ENCODE results near the gene ATP7B.
A peak's percentile ranks its signal among the peaks of the same experiment; 100 is the strongest.
"Not testable (repeated sequence)": the region's sequence is repeated elsewhere in the genome, so short reads cannot be mapped to it uniquely, and the experiment has no call there.

The ATP7B gene

DNA sequence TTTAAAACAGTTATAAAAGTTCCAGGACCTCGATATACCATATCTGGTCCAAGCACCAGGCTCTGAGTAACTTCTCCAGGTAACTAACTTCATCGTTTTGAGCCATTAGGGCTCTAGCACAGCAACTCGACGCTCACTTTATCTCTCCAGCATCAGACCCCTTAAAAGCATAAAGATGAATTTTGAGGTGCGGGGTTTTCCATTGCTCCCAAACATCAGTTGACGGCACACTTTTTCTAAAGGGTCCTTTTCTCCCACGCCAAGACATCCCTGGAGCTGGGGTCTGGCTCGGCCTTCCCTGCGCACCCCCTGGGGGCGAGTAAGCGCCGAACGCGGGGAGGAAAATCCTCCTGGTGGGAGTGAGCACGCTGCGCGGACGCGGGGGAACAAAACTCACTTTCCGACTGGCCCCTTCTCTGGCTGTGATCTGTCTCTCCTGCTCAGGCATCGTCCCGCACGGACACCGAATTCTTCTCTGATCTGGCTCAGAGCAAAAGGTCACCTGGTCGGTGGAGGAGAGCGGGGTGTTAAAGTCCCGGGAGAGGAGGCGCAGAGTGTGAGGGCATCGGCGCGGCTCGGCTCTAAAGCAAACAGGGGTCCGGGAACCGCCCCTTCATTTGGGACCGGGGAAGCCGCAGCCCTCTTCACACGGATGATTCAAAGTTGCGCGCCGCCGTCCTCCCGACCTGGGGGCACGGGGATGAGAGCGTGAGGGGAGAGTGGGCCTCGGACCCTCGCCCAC is at the start of gene ATP7B:
Gene ATP7B, minus strand, starts transcription at position 561 of the 742 bp plus-strand sequence. Its CDS starts 113 bp downstream, at position 448.
- DNase-seq (ENCODE audit: low spot score) (peak; percentile 30), FAIRE-seq (no peak)

DNA sequence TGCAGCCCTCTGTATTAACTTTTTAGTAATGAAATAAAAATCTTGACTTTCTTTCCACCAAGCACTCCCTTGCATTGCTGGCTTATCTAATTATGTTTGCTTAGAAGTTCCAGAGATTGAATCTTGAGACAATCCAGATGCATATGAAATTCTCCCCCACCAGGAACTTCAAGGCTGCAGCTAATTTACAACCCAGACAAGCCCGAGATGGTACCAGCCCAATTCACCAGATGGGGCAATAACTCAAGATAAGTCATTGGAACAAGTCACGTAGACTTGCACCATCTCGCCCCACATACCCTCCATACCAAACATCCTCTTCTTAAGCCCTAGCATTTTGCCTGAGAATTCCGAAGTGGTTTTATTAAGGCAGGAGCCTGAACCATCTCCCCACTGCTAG is 42.2 kb upstream of the ATP7B start:
- DNase-seq (ENCODE audit: low spot score) (no peak), FAIRE-seq (no peak)

DNA sequence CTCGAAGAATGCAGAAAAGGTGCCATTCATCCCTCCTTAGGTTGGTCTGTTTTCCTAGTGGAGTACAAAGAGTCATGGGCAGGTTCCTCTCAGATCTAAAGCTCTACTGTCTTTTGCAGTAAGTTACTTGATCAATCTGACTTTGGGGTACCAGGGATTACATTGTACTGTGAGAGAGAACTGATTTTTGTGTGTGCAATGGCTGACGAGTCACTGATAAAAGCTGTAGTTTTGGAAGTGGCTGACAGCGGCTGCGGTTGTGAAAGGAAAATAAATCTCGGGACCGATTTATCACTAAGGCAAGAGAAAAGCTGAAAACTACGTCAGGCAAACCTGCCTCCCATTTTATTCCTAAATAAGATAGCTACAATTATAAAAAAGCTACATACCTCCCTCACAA is 40.1 kb upstream of the ATP7B start:
- FAIRE-seq = no peak
- DNase-seq (ENCODE audit: low spot score) = no peak

DNA sequence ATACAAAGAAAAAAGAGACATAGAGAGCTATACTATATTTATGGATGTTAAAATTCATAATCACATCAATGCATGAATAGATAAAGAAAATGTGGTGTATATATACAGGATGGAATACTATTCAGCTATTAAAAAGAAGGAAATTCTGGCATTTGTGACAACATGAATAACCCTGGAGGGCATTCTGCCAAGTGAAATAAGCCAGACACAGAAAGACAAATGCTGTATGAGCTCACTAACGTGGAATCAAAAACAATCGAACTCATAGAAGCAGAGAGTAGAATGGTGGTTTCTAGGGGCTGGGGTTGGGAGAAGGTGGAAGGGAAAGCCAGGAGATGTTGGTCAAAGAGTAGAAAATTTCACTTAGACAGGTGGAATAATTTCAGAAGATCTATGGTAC is 37.3 kb upstream of the ATP7B start:
- no peak for DNase-seq (ENCODE audit: low spot score)
- no peak for FAIRE-seq

GRCh38 chr13:52047463-52047862 is 36.2 kb upstream of the ATP7B start:
- FAIRE-seq (no peak), DNase-seq (ENCODE audit: low spot score) (no peak)

GRCh38 chr13:52043675-52044074 is 32.4 kb upstream of the ATP7B start:
- FAIRE-seq = no peak
- no peak for DNase-seq (ENCODE audit: low spot score)

DNA sequence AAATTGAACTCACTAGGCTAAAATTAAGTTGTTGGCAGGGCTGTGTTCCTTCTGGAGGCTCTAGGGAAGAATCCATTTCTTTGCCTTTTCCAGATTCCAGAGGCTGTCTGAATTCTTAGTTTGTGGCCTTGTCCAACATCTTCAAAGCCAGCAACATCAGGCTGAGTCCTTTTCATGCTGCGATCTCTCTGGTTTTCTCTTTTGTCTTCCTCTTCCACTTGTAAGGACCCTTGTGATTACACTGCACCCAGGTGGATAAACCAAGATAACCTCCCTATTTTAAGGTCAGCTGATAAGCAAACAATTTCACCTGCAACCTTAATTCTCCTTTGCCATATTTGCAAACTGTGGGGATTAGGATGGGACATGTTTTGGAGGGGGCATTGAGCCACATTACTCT is 24.8 kb upstream of the ATP7B start:
- no peak for DNase-seq (ENCODE audit: low spot score)
- FAIRE-seq = no peak

DNA sequence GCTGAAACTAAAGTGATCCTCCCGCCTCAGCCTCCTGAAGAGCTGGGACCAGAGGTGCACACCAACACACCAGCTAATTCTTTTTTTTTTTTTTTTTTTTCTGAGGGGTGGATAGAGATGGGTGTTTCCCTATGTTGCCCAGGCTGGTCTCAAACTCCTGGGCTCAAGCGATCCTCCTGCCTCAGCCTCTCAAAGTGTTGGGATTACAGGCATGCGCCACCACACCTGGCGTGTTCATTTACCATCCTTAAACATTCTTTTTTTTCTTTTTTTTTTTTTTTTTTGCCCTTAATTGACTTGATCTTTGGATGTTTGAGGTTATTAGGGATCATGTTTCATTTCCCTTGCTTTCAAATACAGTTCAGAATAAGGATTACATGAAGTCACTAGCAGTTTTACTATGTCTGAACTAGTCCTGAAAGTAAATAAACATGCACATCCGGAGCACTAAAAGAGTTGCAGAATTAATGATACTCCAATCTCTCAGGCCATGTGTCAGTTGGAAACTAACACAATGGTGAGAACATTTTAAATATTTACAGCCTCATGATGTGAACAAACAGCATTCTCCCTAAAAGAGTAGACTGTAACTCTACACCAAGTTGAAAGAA is 23.5 kb upstream of the ATP7B start:
- DNase-seq (ENCODE audit: low spot score) = no peak
- FAIRE-seq = no peak

DNA sequence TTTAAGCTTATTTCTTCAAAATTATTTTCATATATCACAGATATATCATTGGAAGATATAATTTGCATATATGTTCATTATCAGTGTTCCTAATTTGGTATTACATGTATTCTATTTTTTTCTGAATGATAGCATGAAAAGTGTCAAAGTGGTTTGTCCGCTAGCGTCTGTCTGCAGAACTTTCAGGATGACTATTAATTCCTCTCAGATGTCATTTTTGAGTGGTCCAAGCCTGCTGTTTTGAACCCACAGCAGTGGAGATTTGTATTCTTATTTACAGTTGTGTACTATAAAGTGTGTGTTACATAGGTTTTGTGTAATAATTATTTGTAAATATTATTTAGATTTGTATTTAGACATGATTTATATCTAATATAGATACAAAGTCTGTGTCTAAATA is 21.8 kb upstream of the ATP7B start:
- DNase-seq (ENCODE audit: low spot score) (no peak), FAIRE-seq (no peak)

DNA sequence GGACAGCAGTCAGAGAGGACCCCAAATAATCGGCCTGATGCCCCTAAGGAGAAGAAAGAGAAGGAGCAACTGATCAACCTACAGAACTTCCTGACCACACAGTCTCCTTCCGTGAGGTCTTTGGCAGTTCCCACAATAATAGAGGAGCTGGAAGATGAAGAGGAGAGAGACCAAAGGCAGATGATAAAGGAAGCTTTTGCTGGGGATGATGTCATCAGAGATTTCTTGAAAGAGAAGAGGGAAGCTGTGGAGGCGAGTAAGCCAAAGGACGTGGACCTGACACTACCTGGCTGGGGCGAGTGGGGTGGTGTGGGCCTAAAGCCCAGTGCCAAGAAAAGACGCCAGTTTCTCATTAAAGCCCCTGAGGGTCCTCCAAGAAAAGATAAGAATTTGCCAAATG is 19.2 kb upstream of the ATP7B start:
- DNase-seq (ENCODE audit: low spot score); FAIRE-seq: not testable (repeated sequence)

DNA sequence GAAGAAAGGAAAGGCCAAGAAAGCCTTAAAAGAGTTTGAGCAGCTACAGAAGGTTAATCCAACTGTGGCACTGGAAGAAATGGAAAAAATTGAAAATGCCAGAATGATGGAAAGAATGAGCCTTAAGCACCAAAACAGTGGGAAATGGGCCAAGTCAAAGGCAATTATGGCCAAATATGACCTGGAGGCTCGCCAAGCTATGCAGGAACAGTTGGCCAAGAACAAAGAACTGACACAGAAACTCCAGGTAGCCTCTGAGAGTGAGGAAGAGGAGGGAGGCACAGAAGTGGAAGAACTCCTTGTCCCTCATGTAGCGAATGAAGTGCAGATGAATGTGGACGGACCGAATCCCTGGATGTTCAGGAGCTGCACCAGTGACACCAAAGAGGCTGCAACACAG is 18.3 kb upstream of the ATP7B start:
- FAIRE-seq (no peak), DNase-seq (ENCODE audit: low spot score) (no peak)

- FAIRE-seq (no peak), DNase-seq (ENCODE audit: low spot score) (no peak)
These were observed 16.6 kb upstream of the ATP7B start for GRCh38 chr13:52027832-52028231.

DNA sequence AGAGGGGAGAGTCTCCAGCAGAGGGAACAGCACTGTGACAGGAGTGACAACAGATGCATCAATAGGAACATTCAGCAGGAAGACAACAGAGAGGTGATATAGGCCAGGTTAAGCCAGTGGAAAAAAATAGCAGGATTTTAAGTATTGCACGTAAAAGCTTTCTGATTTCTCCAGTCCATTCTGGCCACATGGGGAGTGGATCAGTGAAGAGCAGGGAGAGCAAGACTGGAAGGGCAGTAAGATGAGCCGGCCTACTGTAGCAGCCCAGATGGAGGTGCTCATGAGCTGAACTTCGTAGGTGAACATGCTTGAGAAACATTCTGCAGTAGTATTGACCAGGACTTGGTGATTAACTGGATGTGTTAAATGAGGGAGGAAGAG is 15.0 kb upstream of the ATP7B start:
- DNase-seq (ENCODE audit: low spot score) (no peak), FAIRE-seq (no peak)

DNA sequence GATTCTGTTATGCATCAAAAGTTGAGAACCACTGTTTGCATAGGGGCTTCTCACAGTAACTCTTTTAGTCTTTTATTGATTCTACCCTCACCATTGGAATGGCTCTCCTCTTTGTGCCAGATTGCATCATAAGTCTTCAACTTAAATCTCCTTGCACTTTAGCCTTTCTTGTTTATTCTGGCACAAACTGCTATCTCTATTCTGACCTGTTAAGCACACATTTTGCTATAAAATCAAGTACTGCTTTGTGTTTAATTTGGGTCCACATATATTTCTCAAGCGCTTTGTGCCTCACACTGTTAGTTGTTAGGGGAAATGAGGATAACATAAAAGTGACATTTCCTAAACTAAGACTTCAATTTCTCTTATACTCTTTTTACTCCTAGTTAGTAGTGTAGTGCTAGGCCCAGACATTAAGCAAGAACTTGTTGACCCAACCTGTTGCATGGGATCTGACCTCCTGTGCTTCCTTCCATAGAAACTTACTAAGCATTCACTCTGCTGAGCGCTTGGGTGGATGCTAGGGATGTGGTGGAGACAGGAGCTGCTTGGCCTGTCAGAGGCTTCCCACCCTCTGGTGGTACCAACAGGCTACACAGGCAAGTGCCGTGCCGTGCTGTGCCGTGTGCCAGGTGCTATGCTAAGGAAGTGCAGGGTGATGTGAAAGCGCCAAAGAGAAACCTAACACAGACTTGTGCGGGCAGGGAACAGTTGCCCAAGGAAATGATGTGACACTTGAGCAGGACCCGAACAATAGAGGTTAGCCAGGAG is 14.4 kb upstream of the ATP7B start:
- no peak for DNase-seq (ENCODE audit: low spot score)
- no peak for FAIRE-seq

GRCh38 chr13:52024481-52024880 is 13.2 kb upstream of the ATP7B start, which contains the start of gene UTP14C:
TSS of gene UTP14C (plus strand) at chr13:52024691. CDS start at chr13:52028805, 4,114 bp downstream.
- no peak for FAIRE-seq

DNA sequence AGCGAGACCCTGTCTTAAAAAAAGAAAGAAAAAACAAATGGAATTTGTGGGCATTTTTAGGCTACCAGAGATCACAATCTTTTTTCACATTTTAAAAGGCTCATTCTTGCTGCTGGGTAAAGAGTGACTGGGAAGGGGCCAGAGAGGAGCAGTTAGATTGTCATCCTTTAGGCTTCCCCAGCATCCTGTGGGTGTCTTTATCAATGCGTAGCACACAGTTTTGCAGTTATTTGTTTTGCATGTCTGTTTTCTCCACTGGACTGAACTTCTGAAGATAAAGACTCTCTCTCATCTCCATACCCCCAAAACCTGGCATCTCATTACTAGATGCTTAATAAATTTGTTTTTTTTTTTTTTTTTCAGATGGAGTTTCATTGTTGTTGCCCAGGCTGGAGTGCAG is 11.1 kb upstream of the ATP7B start:
- no peak for FAIRE-seq
- no peak for DNase-seq (ENCODE audit: low spot score)

More at GRCh38 chr13:52024481-52024880, 13.2 kb upstream of the ATP7B start, which contains the start of gene UTP14C:
- DNase-seq (ENCODE audit: low spot score) = no peak

GRCh38 chr13:52020191-52020590 is 8.9 kb upstream of the ATP7B start:
- FAIRE-seq = no peak
- no peak for DNase-seq (ENCODE audit: low spot score)

GRCh38 chr13:52016296-52016695 is 5.0 kb upstream of the ATP7B start:
- no peak for FAIRE-seq
- no peak for DNase-seq (ENCODE audit: low spot score)

DNA sequence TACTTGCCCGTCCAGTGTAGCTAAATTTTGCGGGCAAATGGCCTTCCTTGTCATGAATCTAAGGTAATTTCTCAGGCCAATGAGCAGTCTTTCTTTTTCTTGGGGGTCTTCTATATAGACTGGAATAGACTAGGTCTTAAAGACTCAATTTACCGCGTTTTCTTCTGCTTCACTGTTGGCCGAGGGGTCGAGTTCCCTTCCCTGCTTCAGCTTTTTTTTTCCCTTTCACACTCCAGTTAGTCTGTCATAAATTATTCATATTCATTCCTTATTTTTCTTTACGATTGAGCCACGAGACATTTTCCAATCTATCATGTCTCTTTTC is 1.2 kb upstream of the ATP7B start:
- FAIRE-seq = no peak
- no peak for DNase-seq (ENCODE audit: low spot score)

DNA sequence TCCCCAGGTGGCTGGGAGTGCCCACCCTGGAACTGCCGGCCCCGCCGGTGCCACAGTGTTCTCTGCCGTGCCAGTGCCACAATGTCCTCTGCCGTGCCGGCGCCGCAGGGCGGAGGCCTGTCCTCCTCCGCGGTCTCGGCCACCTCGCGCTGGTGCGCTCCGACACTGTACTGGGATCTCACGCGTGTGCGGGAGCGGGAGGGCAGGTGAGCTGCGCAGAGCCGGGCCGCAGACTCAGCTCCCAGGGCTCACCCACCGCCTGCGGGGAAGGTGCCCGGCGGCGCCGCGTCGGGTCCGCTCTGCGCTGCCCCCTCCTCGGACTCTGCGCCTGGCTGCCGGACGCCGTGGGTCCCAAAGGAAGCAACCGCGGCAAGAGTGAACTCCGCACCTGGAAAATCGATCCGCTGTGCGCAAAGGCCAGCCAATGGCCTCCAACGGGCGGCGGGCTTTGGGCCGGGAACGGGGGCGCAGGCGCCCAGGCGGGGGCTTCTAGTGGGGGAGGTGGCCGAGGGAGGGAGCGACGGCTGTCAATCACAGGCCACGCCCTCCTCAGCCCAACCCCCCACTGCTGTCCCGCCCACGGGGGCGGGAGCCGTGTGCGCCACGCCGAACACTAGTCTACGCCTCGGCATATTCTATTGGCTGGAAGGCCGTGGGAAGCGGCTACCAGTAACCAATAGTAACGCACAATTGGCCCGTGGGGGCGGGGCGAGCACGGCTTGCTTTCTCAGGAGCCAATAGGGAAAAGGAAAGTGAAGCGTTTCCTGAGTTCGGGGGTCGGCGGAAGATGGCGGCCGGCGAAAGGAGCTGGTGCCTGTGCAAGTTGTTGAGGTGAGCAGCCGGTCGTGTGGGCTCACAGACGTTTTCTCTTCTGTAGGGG is 622 bp upstream of the ATP7B start, which contains the start of gene ALG11:
Gene ALG11, plus strand, starts transcription at position 767 of the 880 bp plus-strand sequence. Its CDS starts 21 bp downstream, at position 788.
- DNase-seq (ENCODE audit: low spot score) (peak; percentile 95), FAIRE-seq (peak; percentile 44)

DNA sequence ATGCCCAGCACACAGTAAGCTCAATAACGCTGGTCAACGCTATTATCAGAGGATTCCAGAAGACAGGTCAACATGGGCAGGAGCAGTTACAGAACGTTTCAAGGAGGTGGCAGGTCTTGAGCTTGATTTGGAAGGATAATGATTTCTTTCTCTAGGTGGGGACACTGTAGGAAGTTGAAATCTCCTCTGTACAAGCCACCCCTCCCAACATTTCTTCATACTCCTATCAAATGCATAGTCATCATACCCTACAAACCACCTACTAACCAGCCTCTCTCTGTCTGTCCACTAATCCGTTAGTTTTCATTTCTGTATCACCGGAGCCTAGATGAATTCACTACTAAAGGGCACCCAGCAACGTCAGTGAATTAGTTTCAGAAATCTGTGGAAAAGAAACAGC is 1.3 kb downstream of the ATP7B start:
- no peak for DNase-seq (ENCODE audit: low spot score)
- no peak for FAIRE-seq
